Smooth muscle cell (in vitro differentiated cells): ENCODE measurements around the gene VASN. TPM values are rescaled to one million over a fixed set of nuclear protein-coding genes. Genes with fewer than 3 reads are reported as not detected.

ENCODE experiments used
- DNase-seq: peaks from one replicate; lab custom pipeline; 2025; ENCODE audit not compliant: unreplicated experiment; lab: John Stamatoyannopoulos, UW
- H2AFZ ChIP-seq: fragments of 200-600 bp; sonication (generic); 2 replicates; pipeline ENCODE4 v1.6.0; 2016; ENCODE audit warnings: antibody characterized with exemption, low read depth, mild to moderate bottlenecking
- H3F3A ChIP-seq: fragments of 200-600 bp; sonication (generic); 2 replicates; pipeline ENCODE4 v1.6.0; 2017; ENCODE audit warnings: antibody characterized with exemption, low read depth
- H3K27ac ChIP-seq: fragments of 200-600 bp; sonication (generic); 2 replicates; pipeline ENCODE4 v1.5.1; 2016; ENCODE audit warnings: low read depth, mild to moderate bottlenecking
- H3K27me3 ChIP-seq: fragments of 200-600 bp; sonication (generic); 2 replicates; pipeline ENCODE4 v1.6.1; 2016; ENCODE audit warnings: low read depth, mild to moderate bottlenecking
- H3K36me3 ChIP-seq: fragments of 200-600 bp; sonication (generic); 2 replicates; pipeline ENCODE4 v1.5.1; 2016; ENCODE audit warnings: low read depth
- H3K4me1 ChIP-seq: fragments of 200-600 bp; sonication (generic); 2 replicates; pipeline ENCODE4 v1.5.1; 2016; ENCODE audit warnings: low read depth
- H3K4me2 ChIP-seq: fragments of 200-600 bp; sonication (generic); 2 replicates; pipeline ENCODE4 v1.6.0; 2016; ENCODE audit warnings: mild to moderate bottlenecking
- H3K4me3 ChIP-seq: fragments of 200-600 bp; sonication (generic); 2 replicates; pipeline ENCODE4 v1.5.1; 2016; ENCODE audit warnings: mild to moderate bottlenecking
- H3K79me2 ChIP-seq: fragments of 200-600 bp; sonication (generic); 2 replicates; pipeline ENCODE4 v1.6.0; 2016; ENCODE audit warnings: low read depth, mild to moderate bottlenecking
- H3K9ac ChIP-seq: fragments of 200-600 bp; sonication (generic); 2 replicates; pipeline ENCODE4 v1.6.0; 2016; ENCODE audit warnings: low read depth
- H3K9me3 ChIP-seq: fragments of 200-600 bp; sonication (generic); replicated peaks from 2 replicates; pipeline ENCODE4 v1.5.1; 2016; ENCODE audit warnings: low read depth
- H4K20me1 ChIP-seq: fragments of 200-600 bp; sonication (generic); 2 replicates; pipeline ENCODE4 v1.6.0; 2016; ENCODE audit warnings: low read depth
- CTCF ChIP-seq: fragments of 200-600 bp; sonication (generic); IDR thresholded peaks from 2 replicates; pipeline ENCODE4 v1.5.1; 2017; ENCODE audit warnings: borderline replicate concordance, mild to moderate bottlenecking, antibody characterized with exemption; ENCODE audit not compliant: insufficient read depth, poor library complexity, severe bottlenecking
- WGBS: methylation state at CpG from one replicate; pipeline ENCODE4 v1.1.7; 2016; ENCODE audit warnings: low lambda C conversion rate; 5-methylcytosine and 5-hydroxymethylcytosine counted together
- polyA plus RNA-seq: library from polyadenylated mRNA; unstranded; fragments of >200 nt; fragmentation: Nextera tagmentation; extraction: Ambion mirVana; gene quantifications from 2 replicates; pipeline ENCODE4 v1.2.1, GENCODE V29; 2016
- total RNA-seq: library from RNA; depleted of rRNA; stranded (reverse); fragments of >200 nt; gene quantifications from 2 replicates; pipeline ENCODE4 v1.2.3, GENCODE V29; 2014

Gene VASN
- total and polyA plus RNA-seq, 2 experiments from 2014 or later: 30.0 to 150 TPM

- peaks cover 73% of the 10 kb centered on the region for H3K79me2 ChIP-seq
- no peak for TF ChIP-seq CTCF
- no peaks in the 10 kb centered on the region for H3F3A ChIP-seq
- H3K4me3 ChIP-seq: no peak overlapping the region
- no peak for DNase-seq
- peak overlapping the region; percentile 67 for H3K27ac ChIP-seq
- peak overlapping the region; percentile 40 for H3K4me2 ChIP-seq
- WGBS: 86% methylated on average over 31 of the region's 31 CpGs
- no peaks in the 10 kb centered on the region for H3K27me3 ChIP-seq
- H3K9me3 ChIP-seq: no peaks in the 10 kb centered on the region
- H3K4me1 ChIP-seq: peaks cover 27% of the 10 kb centered on the region
- no peaks in the 10 kb centered on the region for H3K36me3 ChIP-seq
- H4K20me1 ChIP-seq: peaks cover 94% of the 10 kb centered on the region
- no peak overlapping the region for H3K9ac ChIP-seq
- H2AFZ ChIP-seq: no peak overlapping the region
These were observed 4.7 kb downstream of the VASN start for GRCh38 chr16:4376126-4376892.

GRCh38 chr16:4376893-4377572 lies 5.4 kb downstream of the VASN start:
- no peak for DNase-seq
- Histone ChIP-seq H3F3A (no peaks in the 10 kb centered on the region), H3K79me2 (peaks cover 69% of the 10 kb centered on the region), H3K27ac (peak overlapping the region; percentile 11), H3K9me3 (no peaks in the 10 kb centered on the region), H3K9ac (no peak overlapping the region), H2AFZ (no peak overlapping the region), H3K4me1 (peaks cover 25% of the 10 kb centered on the region), H3K36me3 (no peaks in the 10 kb centered on the region), H3K4me2 (no peak overlapping the region), H4K20me1 (peaks cover 100% of the 10 kb centered on the region), H3K4me3 (no peak overlapping the region), H3K27me3 (no peaks in the 10 kb centered on the region)
- 74% methylated on average over 25 of the region's 27 CpGs for WGBS
- TF ChIP-seq CTCF: no peak

- WGBS: 89% methylated on average over 12 of the region's 12 CpGs
- Histone ChIP-seq H3K9ac (no peak overlapping the region), H3F3A (peaks cover under 1% of the 10 kb centered on the region), H3K4me3 (no peak overlapping the region), H3K9me3 (no peaks in the 10 kb centered on the region), H2AFZ (no peak overlapping the region), H3K36me3 (no peaks in the 10 kb centered on the region), H3K4me1 (peaks cover 22% of the 10 kb centered on the region), H3K79me2 (peaks cover 63% of the 10 kb centered on the region), H3K27me3 (no peaks in the 10 kb centered on the region), H3K4me2 (no peak overlapping the region), H3K27ac (no peak overlapping the region), H4K20me1 (peaks cover 100% of the 10 kb centered on the region)
- TF ChIP-seq CTCF: no peak
- no peak for DNase-seq
These were observed 6.0 kb downstream of the VASN start for GRCh38 chr16:4377573-4378154.
